HG02642 (cell line): ENCODE measurements around the gene SYNRG.
A peak's percentile ranks its signal among the peaks of the same experiment; 100 is the strongest.

Source experiments
- ATAC-seq: cut with Tn5 transposase; IDR thresholded peaks from one replicate; pipeline ENCODE4 v1.9.1; 2021; ENCODE audit warnings: mild to moderate bottlenecking; ENCODE audit not compliant: unreplicated experiment, poor library complexity

The SYNRG gene

GRCh38 chr17:37506678-37507077, 102.5 kb downstream of the SYNRG start:
- ATAC-seq, result no peak

GRCh38 chr17:37505333-37505732, 103.9 kb downstream of the SYNRG start:
- ATAC-seq, result no peak

GRCh38 chr17:37503148-37503547, 106.1 kb downstream of the SYNRG start:
- ATAC-seq, result no peak

GRCh38 chr17:37502009-37502936, 106.9 kb downstream of the SYNRG start:
- no peak for ATAC-seq

GRCh38 chr17:37500378-37500777, 108.8 kb downstream of the SYNRG start:
- no peak for ATAC-seq

- ATAC-seq, result no peak
Observed at GRCh38 chr17:37494971-37495370, 114.2 kb downstream of the SYNRG start.

GRCh38 chr17:37494401-37494831, 114.8 kb downstream of the SYNRG start:
- no peak for ATAC-seq

GRCh38 chr17:37493249-37494027, 115.8 kb downstream of the SYNRG start:
- no peak for ATAC-seq

- no peak for ATAC-seq
Observed at GRCh38 chr17:37492167-37492566, 117.1 kb downstream of the SYNRG start.

GRCh38 chr17:37490638-37491614, 118.3 kb downstream of the SYNRG start:
- ATAC-seq, result no peak

- peak; percentile 64 for ATAC-seq
Observed at GRCh38 chr17:37490022-37490587, 119.1 kb downstream of the SYNRG start.

GRCh38 chr17:37489197-37490001, 119.8 kb downstream of the SYNRG start, which contains the start of gene DUSP14:
TSS of gene DUSP14 (plus strand) at chr17:37489891. CDS start at chr17:37512273, 22,382 bp downstream.
- ATAC-seq, result peak; percentile 76

GRCh38 chr17:37488607-37489196, 120.5 kb downstream of the SYNRG start:
- ATAC-seq, result no peak

GRCh38 chr17:37488009-37488604, 121.1 kb downstream of the SYNRG start:
- no peak for ATAC-seq

GRCh38 chr17:37485938-37486570, 123.2 kb downstream of the SYNRG start:
- no peak for ATAC-seq

- no peak for ATAC-seq
Observed at GRCh38 chr17:37483311-37484039, 125.7 kb downstream of the SYNRG start.
